ENCODE data around the gene NXT1. TPM values are rescaled to one million over a fixed set of nuclear protein-coding genes. Genes with fewer than 3 reads are reported as not detected.

Gene NXT1
- total RNA-seq, 1 donor from 2014 or later, result 17.9 TPM

DNA sequence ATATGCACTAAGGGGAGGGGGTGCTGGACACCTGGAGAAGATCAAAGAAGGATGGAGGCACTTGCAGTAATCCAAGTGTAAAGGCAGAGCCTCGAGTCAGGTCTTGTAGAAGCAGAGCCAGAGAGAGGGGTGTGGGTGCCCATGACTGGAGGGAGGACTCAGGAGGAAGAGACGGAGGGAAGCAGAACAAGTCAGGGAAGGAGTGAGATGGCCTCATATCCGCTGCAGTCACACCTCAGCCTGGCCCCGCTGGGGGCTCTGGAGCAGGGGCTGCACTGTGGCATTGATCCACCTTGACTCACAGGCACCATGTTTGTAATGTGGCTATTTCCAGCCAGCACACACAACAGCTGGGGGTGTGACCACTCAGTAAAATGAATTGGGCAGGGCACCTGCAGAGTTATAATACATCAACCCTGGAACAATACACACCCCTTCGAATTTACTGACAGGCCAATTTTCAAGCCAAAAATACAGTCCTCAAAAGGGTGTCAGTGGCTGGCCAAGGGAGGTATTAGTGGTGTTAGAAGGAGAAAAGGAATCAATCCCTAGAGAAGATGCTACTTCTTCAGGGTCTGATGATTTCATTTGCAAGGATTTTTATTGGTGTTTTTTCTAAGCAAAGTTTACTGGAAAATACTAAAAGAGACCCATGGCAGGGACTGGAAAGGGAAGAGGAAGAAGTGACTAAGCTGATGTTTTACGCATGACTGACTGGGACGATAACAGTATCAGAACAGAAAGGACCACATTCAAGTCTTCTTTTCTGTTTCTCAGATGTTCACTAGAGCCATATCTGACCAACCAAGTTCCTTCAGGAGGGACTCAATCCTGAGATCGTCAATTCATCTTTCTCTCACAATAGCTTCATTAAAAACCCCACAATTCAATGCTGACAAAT lies 18.9 kb upstream of the NXT1 start:
- Histone ChIP-seq H3K4me3 (ENCODE audit: insufficient read depth, low read depth, low read length) (no peak overlapping the region), H3K36me3 (ENCODE audit: insufficient read depth, low read length) (no peaks in the 10 kb centered on the region), H2AFZ (ENCODE audit: low read depth, low read length) (no peak overlapping the region), H3K79me2 (ENCODE audit: insufficient read depth, low read length) (no peaks in the 10 kb centered on the region), H3K9me3 (ENCODE audit: insufficient read depth, low read depth, low read length) (no peaks in the 10 kb centered on the region), H3K9ac (ENCODE audit: low read length) (no peak overlapping the region), H4K20me1 (ENCODE audit: insufficient read depth, low read length) (no peaks in the 10 kb centered on the region), H3K27me3 (ENCODE audit: insufficient read depth, low read length) (no peaks in the 10 kb centered on the region), H3K27ac (ENCODE audit: low read depth, low read length) (no peak overlapping the region), H3K4me1 (ENCODE audit: insufficient read depth, low read length) (no peaks in the 10 kb centered on the region), H3K4me2 (ENCODE audit: low read length) (peak overlapping the region; percentile 8)
- Mint-ChIP-seq H3K4me1 (ENCODE audit: low read depth, unreplicated experiment) (peaks cover 2% of the 10 kb centered on the region), H3K9me3 (ENCODE audit: unreplicated experiment) (peaks cover 2% of the 10 kb centered on the region), H3K27ac (ENCODE audit: unreplicated experiment) (no peak overlapping the region), H3K4me3 (ENCODE audit: unreplicated experiment) (no peak overlapping the region), H3K36me3 (ENCODE audit: low read depth, unreplicated experiment) (peaks cover 7% of the 10 kb centered on the region), H3K27me3 (ENCODE audit: low read depth, unreplicated experiment) (peaks cover 5% of the 10 kb centered on the region)
- TF ChIP-seq, protein P1, sequence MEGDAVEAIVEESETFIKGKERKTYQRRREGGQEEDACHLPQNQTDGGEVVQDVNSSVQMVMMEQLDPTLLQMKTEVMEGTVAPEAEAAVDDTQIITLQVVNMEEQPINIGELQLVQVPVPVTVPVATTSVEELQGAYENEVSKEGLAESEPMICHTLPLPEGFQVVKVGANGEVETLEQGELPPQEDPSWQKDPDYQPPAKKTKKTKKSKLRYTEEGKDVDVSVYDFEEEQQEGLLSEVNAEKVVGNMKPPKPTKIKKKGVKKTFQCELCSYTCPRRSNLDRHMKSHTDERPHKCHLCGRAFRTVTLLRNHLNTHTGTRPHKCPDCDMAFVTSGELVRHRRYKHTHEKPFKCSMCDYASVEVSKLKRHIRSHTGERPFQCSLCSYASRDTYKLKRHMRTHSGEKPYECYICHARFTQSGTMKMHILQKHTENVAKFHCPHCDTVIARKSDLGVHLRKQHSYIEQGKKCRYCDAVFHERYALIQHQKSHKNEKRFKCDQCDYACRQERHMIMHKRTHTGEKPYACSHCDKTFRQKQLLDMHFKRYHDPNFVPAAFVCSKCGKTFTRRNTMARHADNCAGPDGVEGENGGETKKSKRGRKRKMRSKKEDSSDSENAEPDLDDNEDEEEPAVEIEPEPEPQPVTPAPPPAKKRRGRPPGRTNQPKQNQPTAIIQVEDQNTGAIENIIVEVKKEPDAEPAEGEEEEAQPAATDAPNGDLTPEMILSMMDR (IDR thresholded peaks at IDR 0.05; ENCODE audit: insufficient read depth, low read depth, low read length), result no peak
- TF ChIP-seq EZH2 (IDR thresholded peaks at IDR 0.05; ENCODE audit: insufficient read depth, low read length), result no peak
- FAIRE-seq, result no peak
- DNase-seq (ENCODE audit: low read depth), result peak; percentile 69

DNA sequence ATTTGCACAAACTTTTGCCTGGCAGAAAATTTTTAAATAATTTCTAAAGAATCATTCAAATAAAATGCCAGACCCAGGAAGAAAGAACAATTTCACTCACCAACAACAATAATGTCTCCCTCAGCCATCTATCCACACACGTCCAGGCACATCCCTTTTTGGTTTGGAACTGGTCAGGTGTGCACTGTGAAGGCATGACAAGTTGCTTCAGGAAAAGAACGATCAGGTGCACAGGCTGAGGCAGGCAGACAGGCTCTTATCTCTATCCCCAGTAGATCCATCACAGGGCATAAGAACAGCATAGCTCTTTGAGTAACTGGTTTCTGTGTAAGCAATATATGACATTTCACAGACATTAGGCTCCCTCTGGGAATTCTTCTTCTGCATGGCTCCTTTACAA lies 18.1 kb upstream of the NXT1 start:
- Histone ChIP-seq H3K4me3 (ENCODE audit: insufficient read depth, low read depth, low read length) (no peak overlapping the region), H3K4me2 (ENCODE audit: low read length) (no peak overlapping the region), H3K27ac (ENCODE audit: low read depth, low read length) (no peak overlapping the region), H3K36me3 (ENCODE audit: insufficient read depth, low read length) (no peaks in the 10 kb centered on the region), H4K20me1 (ENCODE audit: insufficient read depth, low read length) (no peaks in the 10 kb centered on the region), H2AFZ (ENCODE audit: low read depth, low read length) (no peak overlapping the region), H3K4me1 (ENCODE audit: insufficient read depth, low read length) (no peaks in the 10 kb centered on the region), H3K9me3 (ENCODE audit: insufficient read depth, low read depth, low read length) (no peaks in the 10 kb centered on the region), H3K9ac (ENCODE audit: low read length) (no peak overlapping the region), H3K79me2 (ENCODE audit: insufficient read depth, low read length) (no peaks in the 10 kb centered on the region), H3K27me3 (ENCODE audit: insufficient read depth, low read length) (no peaks in the 10 kb centered on the region)
- Mint-ChIP-seq H3K36me3 (ENCODE audit: low read depth, unreplicated experiment) (peaks cover 7% of the 10 kb centered on the region), H3K27ac (ENCODE audit: unreplicated experiment) (no peak overlapping the region), H3K4me3 (ENCODE audit: unreplicated experiment) (no peak overlapping the region), H3K4me1 (ENCODE audit: low read depth, unreplicated experiment) (peaks cover 2% of the 10 kb centered on the region), H3K27me3 (ENCODE audit: low read depth, unreplicated experiment) (peaks cover 5% of the 10 kb centered on the region), H3K9me3 (ENCODE audit: unreplicated experiment) (peaks cover 2% of the 10 kb centered on the region)
- DNase-seq (ENCODE audit: low read depth) (no peak), FAIRE-seq (no peak)
- TF ChIP-seq, protein P1 (IDR thresholded peaks at IDR 0.05; ENCODE audit: insufficient read depth, low read depth, low read length), result no peak
- no peak for TF ChIP-seq EZH2 (IDR thresholded peaks at IDR 0.05; ENCODE audit: insufficient read depth, low read length)

DNA sequence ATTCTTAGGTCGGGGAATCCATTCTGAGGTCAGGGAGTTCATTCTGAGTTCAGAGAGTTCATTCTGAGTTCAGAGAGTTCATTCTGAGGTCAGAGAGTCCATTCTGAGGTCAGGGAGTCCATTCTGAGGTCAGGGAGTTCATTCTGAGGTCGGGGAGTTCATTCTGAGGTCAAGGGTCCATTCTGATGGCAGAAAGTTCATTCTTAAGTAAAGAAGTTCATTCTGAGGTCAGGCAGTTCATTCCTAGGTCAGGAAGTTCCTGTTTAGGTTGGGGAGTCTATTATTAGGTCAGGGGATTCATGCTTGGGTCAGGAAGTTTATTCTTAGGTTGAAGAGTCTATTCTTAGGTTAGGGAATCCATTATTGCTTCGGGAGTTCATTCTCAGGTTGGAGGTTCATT lies 16.5 kb upstream of the NXT1 start:
- Mint-ChIP-seq H3K27ac (ENCODE audit: unreplicated experiment) (no peak overlapping the region), H3K9me3 (ENCODE audit: unreplicated experiment) (peaks cover 2% of the 10 kb centered on the region), H3K4me1 (ENCODE audit: low read depth, unreplicated experiment) (peaks cover 2% of the 10 kb centered on the region), H3K36me3 (ENCODE audit: low read depth, unreplicated experiment) (peaks cover 5% of the 10 kb centered on the region), H3K4me3 (ENCODE audit: unreplicated experiment) (peak overlapping the region; percentile 17), H3K27me3 (ENCODE audit: low read depth, unreplicated experiment) (peaks cover 7% of the 10 kb centered on the region)
- H2AFZ ChIP-seq (ENCODE audit: low read depth, low read length), result no peak overlapping the region
- H4K20me1 ChIP-seq (ENCODE audit: insufficient read depth, low read length), result no peaks in the 10 kb centered on the region
- H3K4me2 ChIP-seq (ENCODE audit: low read length), result no peak overlapping the region
- H3K27ac ChIP-seq (ENCODE audit: low read depth, low read length), result no peak overlapping the region
- TF ChIP-seq, protein P1 (IDR thresholded peaks at IDR 0.05; ENCODE audit: insufficient read depth, low read depth, low read length), result no peak
- no peak for TF ChIP-seq EZH2 (IDR thresholded peaks at IDR 0.05; ENCODE audit: insufficient read depth, low read length)
- no peaks in the 10 kb centered on the region for H3K79me2 ChIP-seq (ENCODE audit: insufficient read depth, low read length)
- no peak overlapping the region for H3K4me3 ChIP-seq (ENCODE audit: insufficient read depth, low read depth, low read length)
- H3K4me1 ChIP-seq (ENCODE audit: insufficient read depth, low read length), result no peaks in the 10 kb centered on the region
- FAIRE-seq (no peak), DNase-seq (ENCODE audit: low read depth) (no peak)
- H3K9me3 ChIP-seq (ENCODE audit: insufficient read depth, low read depth, low read length), result no peaks in the 10 kb centered on the region
- no peaks in the 10 kb centered on the region for H3K27me3 ChIP-seq (ENCODE audit: insufficient read depth, low read length)
- no peaks in the 10 kb centered on the region for H3K36me3 ChIP-seq (ENCODE audit: insufficient read depth, low read length)
- H3K9ac ChIP-seq (ENCODE audit: low read length), result no peak overlapping the region
